Muscle of back (tissue), 10 donors: ENCODE measurements around the gene PHOSPHO2. TPM values are rescaled to one million over a fixed set of nuclear protein-coding genes. Genes with fewer than 3 reads are reported as not detected.

Experiments
- polyA plus RNA-seq, 10 donors: library from polyadenylated mRNA; unstranded; fragments of 120-200 nt; gene quantifications; one replicate each; pipeline ENCODE4 v1.2.1, GENCODE V29; 2013; ENCODE audit not compliant: insufficient read length in 10 of 10

PHOSPHO2 gene
- polyA plus RNA-seq, 10 donors = 3.4 to 7.2 (median 4.8) TPM

Other genes with a start within 250 kb of the PHOSPHO2 start
- 1 to 10 TPM; 3.6 to 6.9 (median 4.9) TPM for gene BBS5, start 215.0 kb upstream of the PHOSPHO2 start, polyA plus RNA-seq
- gene KLHL41, start 184.8 kb upstream of the PHOSPHO2 start, polyA plus RNA-seq = 1,000 to 10,000 TPM; 1,958 to 4,577 (median 3,328) TPM
- gene FASTKD1, start 120.6 kb upstream of the PHOSPHO2 start, polyA plus RNA-seq = 10 to 100 TPM; 15.4 to 31.6 (median 23.6) TPM
- 10 to 100 TPM; 45.7 to 61.9 (median 53.1) TPM for gene PPIG, start 110.1 kb upstream of the PHOSPHO2 start, polyA plus RNA-seq
- under 1 TPM in 9 of 10 donors, not detected in 1; 0.12 to 0.53 (median 0.25) TPM for gene CFAP210, start 64 bp upstream of the PHOSPHO2 start, polyA plus RNA-seq
- gene KLHL23, start 39.4 kb downstream of the PHOSPHO2 start, polyA plus RNA-seq = 10 to 100 TPM; 25.7 to 39.6 (median 33.7) TPM
- 100 to 1,000 TPM; 103 to 135 (median 119) TPM for gene SSB, start 104.4 kb downstream of the PHOSPHO2 start, polyA plus RNA-seq
- gene METTL5, start 130.4 kb downstream of the PHOSPHO2 start, polyA plus RNA-seq = 10 to 100 TPM; 53.9 to 67.9 (median 57.8) TPM
- gene UBR3, start 133.0 kb downstream of the PHOSPHO2 start, polyA plus RNA-seq = 10 to 100 TPM; 32.4 to 68.2 (median 48.3) TPM